Naive thymus-derived CD4-positive, alpha-beta T cell (primary cell): ENCODE results near the gene POC1A. TPM values are rescaled to one million over a fixed set of nuclear protein-coding genes. Genes with fewer than 3 reads are reported as not detected.

Experiments
- ATAC-seq: fragments of 150-1000 bp; cut with Tn5 transposase; 2 replicates; pipeline ENCODE4 v1.10.0; 2021; ENCODE audit warnings: mild to moderate bottlenecking, moderate library complexity
- CTCF ChIA-PET: fragments of 350-600 bp; sonication (Branson Sonifier 250); formaldehyde crosslinking; loops from one replicate; lab custom pipeline; 2021; ENCODE audit warnings: antibody characterized with exemption; lab: Charles Lee
- POLR2A ChIA-PET: fragments of 350-600 bp; sonication (Branson Sonifier 250); formaldehyde crosslinking; loops from one replicate; lab custom pipeline; 2021; ENCODE audit warnings: antibody characterized with exemption, inconsistent platforms; lab: Charles Lee
- DNase-seq, 9 donors: peaks; one replicate each; pipeline versions ENCODE4 v3.0.0 to v3.0.0-alpha.2; 2020 to 2022; ENCODE audit warnings: mixed read lengths in 1 of 9
- H3K27ac ChIP-seq: one replicate; pipeline ENCODE4 v1.7.0; 2013; ENCODE audit warnings: mild to moderate bottlenecking, low read depth, low read length, moderate library complexity
- H3K27me3 ChIP-seq, 2 donors: one replicate each; pipeline ENCODE4 v1.7.0; 2013; ENCODE audit warnings: low read length in 2 of 2, mild to moderate bottlenecking in 2 of 2, moderate library complexity in 2 of 2; ENCODE audit not compliant: control insufficient read depth in 2 of 2, insufficient read depth in 2 of 2
- H3K36me3 ChIP-seq, 3 experiments: 1 replicate in 2 of 3; 2 replicates in 1 of 3; pipeline ENCODE4 v1.7.0; 2013; ENCODE audit warnings: low read length in 3 of 3, mild to moderate bottlenecking in 3 of 3, moderate library complexity in 1 of 3; ENCODE audit not compliant: insufficient read depth in 3 of 3, control insufficient read depth in 2 of 3
- H3K4me1 ChIP-seq, 2 donors: one replicate each; pipeline ENCODE4 v1.7.0; 2013; ENCODE audit warnings: low read length in 2 of 2, mild to moderate bottlenecking in 2 of 2, moderate library complexity in 1 of 2; ENCODE audit not compliant: control insufficient read depth in 2 of 2, insufficient read depth in 2 of 2
- H3K4me3 ChIP-seq: 2 replicates; pipeline ENCODE4 v1.7.0; 2013; ENCODE audit warnings: mild to moderate bottlenecking, low read length
- H3K9me3 ChIP-seq, 3 experiments: 1 replicate in 2 of 3; 2 replicates in 1 of 3; pipeline ENCODE4 v1.7.0; 2013; ENCODE audit warnings: low read length in 3 of 3; ENCODE audit not compliant: control insufficient read depth in 2 of 3
- H3K27ac Mint-ChIP-seq, 9 donors: one replicate each; pipeline ENCODE4 v1.8.0; 2020 to 2022; ENCODE audit warnings: mixed read lengths in 9 of 9, mild to moderate bottlenecking in 8 of 9, moderate library complexity in 5 of 9, inconsistent platforms in 2 of 9
- H3K27me3 Mint-ChIP-seq, 5 donors: one replicate each; pipeline ENCODE4 v1.8.0; 2021 to 2022; ENCODE audit warnings: mixed read lengths in 5 of 5, mild to moderate bottlenecking in 1 of 5
- H3K36me3 Mint-ChIP-seq, 5 donors: one replicate each; pipeline ENCODE4 v1.8.0; 2020 to 2022; ENCODE audit warnings: mixed read lengths in 5 of 5, mild to moderate bottlenecking in 3 of 5, inconsistent platforms in 1 of 5
- H3K4me1 Mint-ChIP-seq, 7 donors: one replicate each; pipeline ENCODE4 v1.8.0; 2020 to 2022; ENCODE audit warnings: mixed read lengths in 7 of 7, mild to moderate bottlenecking in 3 of 7, inconsistent platforms in 1 of 7
- H3K4me3 Mint-ChIP-seq, 10 donors: one replicate each; pipeline ENCODE4 v1.8.0; 2020 to 2022; ENCODE audit warnings: mild to moderate bottlenecking in 10 of 10, mixed read lengths in 10 of 10, moderate library complexity in 6 of 10, inconsistent platforms in 2 of 10
- H3K9me3 Mint-ChIP-seq, 11 donors: one replicate each; pipeline ENCODE4 v1.8.0; 2020 to 2022; ENCODE audit warnings: mixed read lengths in 11 of 11, mild to moderate bottlenecking in 4 of 11, inconsistent platforms in 1 of 11, moderate library complexity in 1 of 11
- intact Hi-C, 2 donors: fragments of 100-400 bp; cut with micrococcal nuclease; formaldehyde crosslinking; loops; one replicate each; pipeline ENCODE4 v1.15.1; 2023
- polyA plus RNA-seq, 2 donors: library from polyadenylated mRNA; unstranded; fragments of 300-500 nt; fragmentation: Illumina TruSeq; gene quantifications; one replicate each; pipeline ENCODE4 v1.2.3, GENCODE V29; 2021
- total RNA-seq, 6 experiments: library from RNA in 5 of 6; stranded (reverse) in 5 of 6; gene quantifications; 1 replicate in 5 of 6; 2 replicates in 1 of 6; pipeline ENCODE4 v1.2.3 and lab custom pipeline; 2021 to 2026

POC1A gene
- total and polyA plus RNA-seq, 7 experiments from 2014 or later, result 0.58 to 19.7 (median 1.3) TPM

DNA sequence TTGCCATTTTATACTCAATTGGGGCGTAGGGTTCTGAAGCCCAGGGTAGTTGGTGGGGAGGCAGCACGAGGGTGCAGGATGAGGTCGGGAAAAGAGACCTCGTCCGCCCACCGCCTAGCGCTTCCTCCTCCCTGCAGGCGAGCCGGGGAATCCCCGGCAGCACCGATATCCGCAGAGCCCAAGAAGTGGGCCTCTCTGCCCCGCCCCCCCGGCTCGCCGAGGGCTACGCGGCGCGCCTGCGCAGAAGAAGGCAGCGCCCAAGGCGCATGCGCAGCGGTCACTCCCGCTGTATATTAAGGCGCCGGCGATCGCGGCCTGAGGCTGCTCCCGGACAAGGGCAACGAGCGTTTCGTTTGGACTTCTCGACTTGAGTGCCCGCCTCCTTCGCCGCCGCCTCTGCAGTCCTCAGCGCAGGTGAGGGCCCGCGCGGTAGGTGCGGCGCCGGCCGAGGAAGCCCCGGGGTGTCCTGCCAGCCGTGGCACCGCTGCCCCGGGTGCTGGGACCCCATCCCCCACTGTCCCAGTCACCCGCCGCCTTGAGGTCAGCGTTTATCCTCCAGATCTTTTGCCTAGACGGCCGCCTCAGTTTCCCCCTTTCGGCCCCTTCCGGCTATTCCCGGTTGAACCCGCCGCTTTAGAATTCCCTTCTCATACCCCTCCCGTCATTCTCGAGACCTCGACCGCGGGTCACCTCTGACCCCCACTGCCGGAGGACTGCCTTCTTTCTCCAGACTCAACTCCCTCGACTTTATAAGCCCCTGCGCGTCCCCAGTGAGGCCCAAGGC, 43.8 kb upstream of the POC1A start, which contains the start of gene ALAS1:
ALAS1 (plus strand) TSS at position 319 of the 784 bp plus-strand sequence. CDS start 1,082 bp downstream, outside the sequence.
- Mint-ChIP-seq H3K4me3 (peak within 1 kb of the TSS; percentile 85 to 98 (median 96)), H3K9me3 (no peaks in the 10 kb centered on the region), H3K27me3 (no peaks in the 10 kb centered on the region), H3K36me3 (peaks cover 0 to 28% (median 13%) of the 10 kb centered on the region in 5 donors), H3K27ac (peak within 1 kb of the TSS; percentile 88 to 98 (median 94)), H3K4me1 (peaks cover 33 to 56% (median 49%) of the 10 kb centered on the region in 7 donors)
- Histone ChIP-seq H3K27me3 (no peaks in the 10 kb centered on the region), H3K4me3 (peak within 1 kb of the TSS; percentile 80), H3K4me1 (peaks cover 25 to 30% of the 10 kb centered on the region in 2 donors), H3K27ac (peak within 1 kb of the TSS; percentile 94), H3K36me3 (peaks cover 0 to 23% (median 0%) of the 10 kb centered on the region in 3 experiments), H3K9me3 (no peaks in the 10 kb centered on the region)
- DNase-seq, result peak; percentile 86 to 99 (median 94)
- POLR2A ChIA-PET, result interaction anchor here (0.7 to 1.7 kb wide), 8 partner anchors 19 to 200 kb away, joined by 3 to 8 read pairs (median 4); partner anchors contain the start of genes DUSP7 and POC1A
- intact Hi-C loops, result loop anchor here (1.0 to 5.0 kb wide), 9 partner anchors 19 to 256 kb away; partner anchors contain the start of genes PARP3 (in 2 of the 2), POC1A (in 2 of the 2), ABHD14A (in 1 of the 2) and DUSP7 (in 1 of the 2)
- CTCF ChIA-PET, result interaction anchor here (1.2 kb wide), 1 partner anchor 214 kb away, joined by 5 read pairs; no protein-coding TSS in a partner anchor
- ATAC-seq, result peak; percentile 97

GRCh38 chr3:52197499-52197841, 43.2 kb upstream of the POC1A start:
- Histone ChIP-seq H3K36me3 (peaks cover 0 to 17% (median 0%) of the 10 kb centered on the region in 3 experiments), H3K4me1 (peaks cover 25 to 30% of the 10 kb centered on the region in 2 donors), H3K9me3 (no peaks in the 10 kb centered on the region), H3K4me3 (peak overlapping the region; percentile 80), H3K27ac (peak overlapping the region; percentile 94), H3K27me3 (no peaks in the 10 kb centered on the region)
- peak overlapping the region; percentile 72 to 95 (median 93) for H3K27ac Mint-ChIP-seq
- H3K4me1 Mint-ChIP-seq, result peaks cover 30 to 53% (median 48%) of the 10 kb centered on the region in 7 donors
- CTCF ChIA-PET, result interaction anchor here (1.2 to 1.4 kb wide), 2 partner anchors 23 to 215 kb away, joined by 4 to 5 read pairs; no protein-coding TSS in a partner anchor
- intact Hi-C loops, result loop anchor here (5.0 kb wide), 4 partner anchors 140 to 220 kb away; partner anchors contain the start of genes ABHD14A (in 1 of the 2), DUSP7 (in 1 of the 2) and RPL29 (in 1 of the 2)
- POLR2A ChIA-PET, result interaction anchor here (0.7 to 1.7 kb wide), 9 partner anchors 19 to 223 kb away, joined by 3 to 8 read pairs (median 3); partner anchors contain the start of genes ABHD14A, DUSP7 and POC1A
- peak overlapping the region; percentile 85 to 98 (median 96) for H3K4me3 Mint-ChIP-seq
- no peak for ATAC-seq
- peaks cover 0 to 25% (median 10%) of the 10 kb centered on the region in 5 donors for H3K36me3 Mint-ChIP-seq
- H3K27me3 Mint-ChIP-seq, result peaks cover 0 to 1% (median 0%) of the 10 kb centered on the region in 5 donors
- no peak for DNase-seq
- no peaks in the 10 kb centered on the region for H3K9me3 Mint-ChIP-seq

GRCh38 chr3:52196977-52197376, 42.8 kb upstream of the POC1A start:
- peaks cover 25 to 30% of the 10 kb centered on the region in 2 donors for H3K4me1 ChIP-seq
- H3K27me3 Mint-ChIP-seq, result peaks cover 0 to 2% (median 0%) of the 10 kb centered on the region in 5 donors
- H3K9me3 Mint-ChIP-seq, result no peaks in the 10 kb centered on the region
- POLR2A ChIA-PET, result interaction anchor here (0.7 to 1.7 kb wide), 11 partner anchors 20 to 222 kb away, joined by 3 to 8 read pairs (median 3); partner anchors contain the start of genes ABHD14A, DUSP7 and POC1A
- H3K36me3 Mint-ChIP-seq, result peaks cover 0 to 24% (median 8%) of the 10 kb centered on the region in 5 donors
- H3K36me3 ChIP-seq, result peaks cover 0 to 12% (median 0%) of the 10 kb centered on the region in 3 experiments
- no peaks in the 10 kb centered on the region for H3K27me3 ChIP-seq
- ATAC-seq (no peak), DNase-seq (no peak)
- peaks cover 28 to 50% (median 46%) of the 10 kb centered on the region in 7 donors for H3K4me1 Mint-ChIP-seq
- peak overlapping the region in 7 of 9 donors; percentile 60 to 95 (median 93) for H3K27ac Mint-ChIP-seq
- CTCF ChIA-PET, result interaction anchor here (1.1 to 1.4 kb wide), 3 partner anchors 20 to 215 kb away, joined by 3 to 5 read pairs (median 4); no protein-coding TSS in a partner anchor
- no peak overlapping the region for H3K4me3 ChIP-seq
- H3K4me3 Mint-ChIP-seq, result peak overlapping the region in 5 of 10 donors; percentile 85 to 98 (median 96)
- intact Hi-C loops, result loop anchor here (5.0 kb wide), 4 partner anchors 140 to 220 kb away; partner anchors contain the start of genes ABHD14A (in 1 of the 2), DUSP7 (in 1 of the 2) and RPL29 (in 1 of the 2)
- H3K9me3 ChIP-seq, result no peaks in the 10 kb centered on the region
- peak overlapping the region; percentile 94 for H3K27ac ChIP-seq

DNA sequence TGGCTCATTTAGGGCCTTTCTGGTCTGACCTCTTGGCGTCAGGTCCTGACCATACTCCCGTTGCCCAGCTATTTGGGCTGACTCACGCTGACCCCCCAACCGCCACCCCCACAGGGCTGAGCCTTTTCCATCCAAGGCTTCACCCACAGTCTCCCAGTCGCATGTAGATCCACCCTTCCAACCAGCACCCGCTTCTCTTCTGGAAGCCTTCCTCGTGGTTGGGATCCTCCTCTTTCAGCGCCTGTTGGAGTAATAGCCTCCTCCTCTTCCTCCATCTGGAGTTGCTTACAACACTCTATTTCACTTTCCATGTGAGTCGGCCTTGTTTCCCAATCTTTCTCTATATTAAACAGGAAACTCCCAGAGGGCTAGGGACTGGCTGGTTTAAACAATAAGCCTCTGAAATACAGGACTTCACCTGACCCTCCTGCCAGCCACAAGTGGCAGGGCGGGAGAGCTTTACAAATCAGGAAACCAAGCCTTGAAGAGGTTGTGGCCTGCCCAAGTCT, 41.7 kb upstream of the POC1A start:
- Mint-ChIP-seq H3K27ac (peak overlapping the region in 3 of 9 donors; percentile 25 to 88 (median 58)), H3K27me3 (peaks cover 0 to 2% (median 0%) of the 10 kb centered on the region in 5 donors), H3K4me1 (peaks cover 18 to 39% (median 35%) of the 10 kb centered on the region in 7 donors), H3K4me3 (no peak overlapping the region), H3K9me3 (no peaks in the 10 kb centered on the region), H3K36me3 (peaks cover 0 to 17% (median 1%) of the 10 kb centered on the region in 5 donors)
- Histone ChIP-seq H3K27ac (no peak overlapping the region), H3K36me3 (peaks cover 0 to 6% (median 0%) of the 10 kb centered on the region in 3 experiments), H3K9me3 (no peaks in the 10 kb centered on the region), H3K27me3 (no peaks in the 10 kb centered on the region), H3K4me1 (peaks cover 23 to 25% of the 10 kb centered on the region in 2 donors), H3K4me3 (no peak overlapping the region)
- ChIA-PET POLR2A (interaction anchor here (0.7 to 1.3 kb wide), 3 partner anchors 8 to 44 kb away, joined by 3 to 4 read pairs (median 3); no protein-coding TSS in a partner anchor), CTCF (interaction anchor here (1.1 kb wide), 1 partner anchor 21 kb away, joined by 3 read pairs; no protein-coding TSS in a partner anchor)
- ATAC-seq (no peak), DNase-seq (no peak)
- intact Hi-C loops, result loop anchor here (5.0 kb wide), 4 partner anchors 139 to 219 kb away; partner anchors contain the start of genes ABHD14A (in 1 of the 2), DUSP7 (in 1 of the 2) and RPL29 (in 1 of the 2)

GRCh38 chr3:52195291-52195597, 41.0 kb upstream of the POC1A start:
- Mint-ChIP-seq H3K9me3 (no peaks in the 10 kb centered on the region), H3K36me3 (peaks cover 0 to 14% (median 0%) of the 10 kb centered on the region in 5 donors), H3K4me3 (no peak overlapping the region), H3K27ac (no peak overlapping the region), H3K4me1 (peaks cover 17 to 35% (median 30%) of the 10 kb centered on the region in 7 donors), H3K27me3 (peaks cover 0 to 2% (median 0%) of the 10 kb centered on the region in 5 donors)
- H3K4me1 ChIP-seq, result peaks cover 19 to 22% of the 10 kb centered on the region in 2 donors
- POLR2A ChIA-PET, result interaction anchor here (0.7 kb wide), 1 partner anchor 9 kb away, joined by 4 read pairs; no protein-coding TSS in a partner anchor
- ATAC-seq (no peak), DNase-seq (no peak)
- H3K36me3 ChIP-seq, result peaks cover 0 to 6% (median 0%) of the 10 kb centered on the region in 3 experiments
- CTCF ChIA-PET, result no interaction called here
- intact Hi-C loops, result loop anchor here (5.0 kb wide), 4 partner anchors 138 to 218 kb away; partner anchors contain the start of genes ABHD14A (in 1 of the 2), DUSP7 (in 1 of the 2) and RPL29 (in 1 of the 2)
- H3K9me3 ChIP-seq, result no peaks in the 10 kb centered on the region
- H3K27me3 ChIP-seq, result no peaks in the 10 kb centered on the region
- H3K4me3 ChIP-seq, result no peak overlapping the region
- H3K27ac ChIP-seq, result no peak overlapping the region
